Keratinocyte (primary cell): ENCODE data around the gene FAM107B. TPM values are rescaled to one million over a fixed set of nuclear protein-coding genes. Genes with fewer than 3 reads are reported as not detected.

Experiments
- DNase-seq: peaks from one replicate; pipeline ENCODE4 v3.0.0-alpha.2; 2011; ENCODE audit warnings: low read depth, missing footprints, low spot score
- FAIRE-seq: peaks from 2 replicates; lab custom pipeline; 2011; peaks lifted over from hg19 to GRCh38; lab: Jason Lieb, UNC
- H2AFZ ChIP-seq: 2 replicates; pipeline ENCODE4 v1.6.0; 2012; ENCODE audit warnings: low read length, control low read depth, inconsistent platforms; ENCODE audit not compliant: control insufficient read depth
- H3K27ac ChIP-seq: 2 replicates; pipeline ENCODE4 v1.5.1; 2011; ENCODE audit warnings: low read length; ENCODE audit not compliant: control insufficient read depth, insufficient read depth
- H3K27me3 ChIP-seq: 3 replicates; pipeline ENCODE4 v1.6.0; 2011; ENCODE audit warnings: low read length; ENCODE audit not compliant: control insufficient read depth, insufficient read depth; ENCODE audit errors: extremely low read depth
- H3K36me3 ChIP-seq, 2 experiments: 2 replicates in 1 of 2; 3 replicates in 1 of 2; pipeline ENCODE4 v1.5.1; 2011; ENCODE audit warnings: low read length in 2 of 2, mild to moderate bottlenecking in 1 of 2; ENCODE audit not compliant: control insufficient read depth in 2 of 2, insufficient read depth in 2 of 2; ENCODE audit errors: extremely low read depth in 1 of 2
- H3K4me1 ChIP-seq: 3 replicates; pipeline ENCODE4 v1.5.1; 2011; ENCODE audit warnings: low read length; ENCODE audit not compliant: control insufficient read depth, insufficient read depth; ENCODE audit errors: extremely low read depth
- H3K4me2 ChIP-seq: 3 replicates; pipeline ENCODE4 v1.6.0; 2011; ENCODE audit warnings: low read depth, low read length; ENCODE audit not compliant: control insufficient read depth, insufficient read depth; ENCODE audit errors: extremely low read depth
- H3K4me3 ChIP-seq, 3 experiments: fragments of 200-600 bp in 1 of 3; sonication (generic) in 1 of 3; 2 replicates in 2 of 3; 3 replicates in 1 of 3; pipeline ENCODE4 v1.5.1; 2011 to 2016; ENCODE audit warnings: low read length in 3 of 3, mild to moderate bottlenecking in 3 of 3, control low read depth in 2 of 3, inconsistent platforms in 1 of 3, low read depth in 1 of 3, mixed read lengths in 1 of 3, mixed run types in 1 of 3, moderate library complexity in 1 of 3; ENCODE audit not compliant: control insufficient read depth in 2 of 3, insufficient read depth in 2 of 3; ENCODE audit errors: extremely low read depth in 1 of 3
- H3K79me2 ChIP-seq: 2 replicates; pipeline ENCODE4 v1.6.0; 2012; ENCODE audit warnings: low read length; ENCODE audit not compliant: control insufficient read depth, insufficient read depth
- H3K9ac ChIP-seq: 3 replicates; pipeline ENCODE4 v1.6.0; 2011; ENCODE audit warnings: low read length; ENCODE audit not compliant: control insufficient read depth, insufficient read depth; ENCODE audit errors: extremely low read depth
- H3K9me1 ChIP-seq: 3 replicates; pipeline ENCODE4 v1.6.0; 2011; ENCODE audit warnings: low read length; ENCODE audit not compliant: control insufficient read depth, insufficient read depth; ENCODE audit errors: extremely low read depth
- H3K9me3 ChIP-seq: 2 replicates; pipeline ENCODE4 v1.5.1; 2012; ENCODE audit warnings: low read depth, low read length; ENCODE audit not compliant: control insufficient read depth
- H4K20me1 ChIP-seq: 3 replicates; pipeline ENCODE4 v1.6.0; 2011; ENCODE audit warnings: low read length; ENCODE audit not compliant: control insufficient read depth, insufficient read depth; ENCODE audit errors: extremely low read depth
- EZH2 ChIP-seq: IDR thresholded peaks from one replicate; pipeline ENCODE4 v1.6.1; 2012; ENCODE audit warnings: inconsistent platforms, mild to moderate bottlenecking, low read length, moderate library complexity
- dilution Hi-C: fragments of 300-500 bp; cut with MboI; formaldehyde crosslinking; loops from one replicate; pipeline ENCODE4 v1.7.0; 2020; ENCODE audit warnings: low sequenced_read_pairs; ENCODE audit not compliant: extremely low pct_ligation_motif_present
- polyA plus RNA-seq, 5 experiments: library from polyadenylated mRNA; depleted of rRNA in 3 of 5; stranded (reverse) in 3 of 5; stranded (forward) in 1 of 5; unstranded in 1 of 5; fragments of >200 nt; gene quantifications; 1 replicate in 1 of 5; 2 replicates in 3 of 5; 3 replicates in 1 of 5; pipeline versions ENCODE4 v1.2.1 to v1.2.3, GENCODE V29; 2011 to 2012; ENCODE audit warnings: missing spikeins in 2 of 5, low read depth in 1 of 5, low replicate concordance in 1 of 5
- TF ChIP-seq, protein P1 (sequence below), 3 experiments: IDR thresholded peaks in 1 of 3; conservative IDR thresholded peaks in 1 of 3; optimal IDR thresholded peaks in 1 of 3; 2 replicates in 2 of 3; 3 replicates in 1 of 3; pipeline versions ENCODE3 to v1.5.1; 2011; ENCODE audit warnings: low read length in 3 of 3, mild to moderate bottlenecking in 3 of 3, moderate library complexity in 2 of 3, control low read depth in 1 of 3, inconsistent platforms in 1 of 3; ENCODE audit not compliant: insufficient read depth in 2 of 3; ENCODE audit errors: extremely low read depth in 1 of 3

FAM107B gene
- polyA plus RNA-seq, 1 donor (not counting 4 experiments of a cell fraction or from before 2014, with no cell fraction given): 8.7 TPM

DNA sequence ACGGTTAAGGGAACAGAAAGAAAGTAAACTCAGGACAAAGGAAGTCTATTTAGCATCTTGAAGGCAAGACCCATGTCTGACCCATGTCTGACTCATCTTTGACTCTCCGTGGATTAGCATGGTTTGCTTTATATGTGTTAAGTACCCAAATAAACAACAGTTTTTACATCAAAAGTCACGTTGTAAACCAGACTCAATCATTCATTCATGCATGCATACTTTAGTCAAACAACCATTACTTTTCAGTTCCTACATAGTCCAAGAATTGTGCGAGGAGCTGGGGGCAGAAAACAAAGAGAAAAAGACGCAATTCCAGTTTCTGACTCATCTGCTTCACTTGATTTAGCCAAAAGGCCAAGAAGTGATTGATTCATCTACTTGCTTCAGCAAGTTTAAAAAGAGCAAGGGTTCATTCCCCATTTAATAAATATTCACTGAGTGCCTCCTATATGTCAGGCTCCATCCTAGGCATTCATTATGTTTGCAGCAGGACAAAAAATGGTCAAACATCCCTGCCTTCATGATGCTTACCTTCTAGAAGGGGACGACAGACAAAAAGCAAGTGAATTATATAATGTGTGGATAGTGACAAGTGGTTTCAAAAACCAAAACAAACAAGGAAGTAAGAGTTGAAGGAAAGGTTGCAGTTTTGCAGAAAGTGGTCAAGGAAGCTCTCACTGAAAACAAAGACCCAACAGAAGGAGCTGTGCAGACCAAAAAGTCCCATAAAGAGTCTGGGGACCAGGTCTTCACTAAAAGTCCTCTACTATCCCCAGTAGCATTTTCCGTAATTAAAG lies 116.2 kb downstream of the FAM107B start:
- no peaks in the 10 kb centered on the region for H3K36me3 ChIP-seq
- no peak for TF ChIP-seq EZH2
- TF ChIP-seq, protein P1, sequence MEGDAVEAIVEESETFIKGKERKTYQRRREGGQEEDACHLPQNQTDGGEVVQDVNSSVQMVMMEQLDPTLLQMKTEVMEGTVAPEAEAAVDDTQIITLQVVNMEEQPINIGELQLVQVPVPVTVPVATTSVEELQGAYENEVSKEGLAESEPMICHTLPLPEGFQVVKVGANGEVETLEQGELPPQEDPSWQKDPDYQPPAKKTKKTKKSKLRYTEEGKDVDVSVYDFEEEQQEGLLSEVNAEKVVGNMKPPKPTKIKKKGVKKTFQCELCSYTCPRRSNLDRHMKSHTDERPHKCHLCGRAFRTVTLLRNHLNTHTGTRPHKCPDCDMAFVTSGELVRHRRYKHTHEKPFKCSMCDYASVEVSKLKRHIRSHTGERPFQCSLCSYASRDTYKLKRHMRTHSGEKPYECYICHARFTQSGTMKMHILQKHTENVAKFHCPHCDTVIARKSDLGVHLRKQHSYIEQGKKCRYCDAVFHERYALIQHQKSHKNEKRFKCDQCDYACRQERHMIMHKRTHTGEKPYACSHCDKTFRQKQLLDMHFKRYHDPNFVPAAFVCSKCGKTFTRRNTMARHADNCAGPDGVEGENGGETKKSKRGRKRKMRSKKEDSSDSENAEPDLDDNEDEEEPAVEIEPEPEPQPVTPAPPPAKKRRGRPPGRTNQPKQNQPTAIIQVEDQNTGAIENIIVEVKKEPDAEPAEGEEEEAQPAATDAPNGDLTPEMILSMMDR (optimal IDR thresholded peaks at IDR 0.05 in 1 of 3, IDR thresholded peaks at IDR 0.05 in 1 of 3, conservative IDR thresholded peaks at IDR 0.05 in 1 of 3; ENCODE audit: extremely low read depth in 1 of 3, insufficient read depth in 2 of 3, low read length in 3 of 3): no peak
- H3K79me2 ChIP-seq: no peaks in the 10 kb centered on the region
- FAIRE-seq (peak; percentile 95), DNase-seq (peak; percentile 44)
- dilution Hi-C loops: no loop called here
- H3K9me3 ChIP-seq: no peaks in the 10 kb centered on the region
- H2AFZ ChIP-seq: no peak overlapping the region
- H3K27ac ChIP-seq: peak overlapping the region; percentile 63
- no peak overlapping the region for H3K9ac ChIP-seq
- no peaks in the 10 kb centered on the region for H4K20me1 ChIP-seq
- H3K4me1 ChIP-seq: peaks cover 35% of the 10 kb centered on the region
- H3K4me3 ChIP-seq: peak overlapping the region in 1 of 3 experiments; percentile 2
- H3K4me2 ChIP-seq: peak overlapping the region; percentile 42
- H3K9me1 ChIP-seq: no peaks in the 10 kb centered on the region
- H3K27me3 ChIP-seq: no peaks in the 10 kb centered on the region

DNA sequence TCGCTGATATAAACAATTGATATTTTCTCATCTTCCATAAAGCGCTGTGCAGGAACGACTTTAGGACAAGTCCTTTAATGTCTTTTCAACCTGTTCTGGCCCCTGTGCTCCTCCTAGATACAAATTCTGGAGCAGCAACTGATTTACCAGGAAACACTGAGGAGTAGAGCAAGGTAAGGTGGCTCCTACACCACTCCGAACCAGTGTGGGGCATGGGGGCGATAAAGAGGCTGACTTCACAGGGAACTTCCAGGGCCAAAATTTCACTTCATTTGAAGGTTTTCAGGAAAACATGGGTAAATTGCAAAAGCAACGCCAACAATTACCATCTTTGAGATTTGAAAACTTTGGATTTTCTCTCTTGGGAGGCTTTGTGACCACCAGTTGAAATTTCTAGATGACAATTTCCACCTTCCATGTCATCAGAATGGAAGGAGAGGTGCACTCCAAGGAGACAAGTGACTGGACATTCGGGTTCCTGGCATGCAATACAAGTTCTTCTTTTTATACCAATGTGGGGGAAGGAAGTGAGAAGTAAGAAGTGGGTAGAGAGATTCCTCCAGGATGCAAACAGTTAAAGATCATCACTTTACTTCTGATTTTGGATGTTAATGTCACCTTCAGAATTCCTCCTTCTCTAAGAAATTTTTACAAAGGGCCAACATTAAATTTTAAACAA lies 118.5 kb downstream of the FAM107B start:
- TF ChIP-seq EZH2: no peak
- TF ChIP-seq, protein P1 (optimal IDR thresholded peaks at IDR 0.05 in 1 of 3, IDR thresholded peaks at IDR 0.05 in 1 of 3, conservative IDR thresholded peaks at IDR 0.05 in 1 of 3; ENCODE audit: extremely low read depth in 1 of 3, insufficient read depth in 2 of 3, low read length in 3 of 3): no peak
- dilution Hi-C loops: no loop called here
- no peak overlapping the region for H3K4me3 ChIP-seq
- no peak overlapping the region for H3K27ac ChIP-seq
- no peaks in the 10 kb centered on the region for H3K36me3 ChIP-seq
- no peaks in the 10 kb centered on the region for H3K79me2 ChIP-seq
- H2AFZ ChIP-seq: no peak overlapping the region
- no peaks in the 10 kb centered on the region for H4K20me1 ChIP-seq
- H3K9me3 ChIP-seq: no peaks in the 10 kb centered on the region
- FAIRE-seq: no peak
- no peaks in the 10 kb centered on the region for H3K27me3 ChIP-seq
- H3K4me2 ChIP-seq: no peak overlapping the region
- peaks cover 42% of the 10 kb centered on the region for H3K4me1 ChIP-seq
- no peak for DNase-seq
- H3K9me1 ChIP-seq: no peaks in the 10 kb centered on the region
- no peak overlapping the region for H3K9ac ChIP-seq
